K562 (cell line): ENCODE measurements around the gene TRIM38. TPM values are rescaled to one million over a fixed set of nuclear protein-coding genes. Genes with fewer than 3 reads are reported as not detected.
A peak's percentile ranks its signal among the peaks of the same experiment; 100 is the strongest.

Experiments used
- COPS2 ChIP-seq: fragments of 450-650 bp; conservative IDR thresholded peaks from 2 replicates; pipeline ENCODE4 v1.6.1; 2016; ENCODE audit warnings: mild to moderate bottlenecking, moderate library complexity
- ESRRB ChIP-seq: fragments of 250-450 bp; sonication (Bioruptor Pico); IDR thresholded peaks from 2 replicates; pipeline ENCODE4 v1.5.0; 2020; ENCODE audit warnings: mild to moderate bottlenecking, moderate library complexity, borderline replicate concordance
- EWSR1 ChIP-seq: fragments of 450-650 bp; IDR thresholded peaks from 2 replicates; pipeline ENCODE4 v1.6.1; 2018; ENCODE audit warnings: borderline replicate concordance, mild to moderate bottlenecking, low read depth, moderate library complexity; ENCODE audit not compliant: partially characterized antibody
- FOSL1 ChIP-seq: fragments of 200-800 bp; sonication (Bioruptor generic); conservative IDR thresholded peaks from 2 replicates; pipeline ENCODE4 v1.6.1; 2016; ENCODE audit warnings: missing genetic modification characterization, missing compliant biosample characterization
- MAZ ChIP-seq, 2 experiments: fragments of 450-650 bp in 1 of 2; sonication (generic) in 1 of 2; formaldehyde crosslinking; IDR thresholded peaks in 1 of 2; conservative IDR thresholded peaks in 1 of 2; 2 replicates each; pipeline versions ENCODE4 v1.4.0 to v1.5.0; 2020; ENCODE audit warnings: mild to moderate bottlenecking in 1 of 2, missing genetic modification reagents in 1 of 2
- MCM7 ChIP-seq, 2 experiments: fragments of 450-650 bp; IDR thresholded peaks; 2 replicates each; pipeline ENCODE4 v1.6.1; 2016 to 2018
- MIER1 ChIP-seq: fragments of 450-650 bp; IDR thresholded peaks from 2 replicates; pipeline ENCODE4 v1.6.1; 2016; ENCODE audit warnings: antibody characterized with exemption, mild to moderate bottlenecking, low read depth
- NCOR1 ChIP-seq: fragments of 450-650 bp; IDR thresholded peaks from 2 replicates; pipeline ENCODE4 v1.6.1; 2016; ENCODE audit warnings: mild to moderate bottlenecking, moderate library complexity
- NELFE ChIP-seq: IDR thresholded peaks from 2 replicates; pipeline ENCODE4 v1.6.1; 2011; ENCODE audit warnings: mild to moderate bottlenecking; ENCODE audit not compliant: insufficient read depth, insufficient read length
- POLR2G ChIP-seq: fragments of 200-400 bp; formaldehyde crosslinking; IDR thresholded peaks from 2 replicates; pipeline ENCODE4 v1.6.1; 2017; ENCODE audit warnings: low read depth, mild to moderate bottlenecking, antibody characterized with exemption, low read length, moderate library complexity
- SMARCC2 ChIP-seq: fragments of 450-650 bp; IDR thresholded peaks from 2 replicates; pipeline ENCODE4 v1.6.1; 2017; ENCODE audit warnings: antibody characterized with exemption, moderate library complexity, mild to moderate bottlenecking, low read depth
- TAF7 ChIP-seq: fragments of 450-650 bp; IDR thresholded peaks from 2 replicates; pipeline ENCODE4 v1.6.1; 2016; ENCODE audit warnings: missing genetic modification characterization, missing compliant biosample characterization
- TAF9B ChIP-seq: fragments of 450-650 bp; IDR thresholded peaks from 2 replicates; pipeline ENCODE4 v1.6.1; 2018; ENCODE audit warnings: mild to moderate bottlenecking; ENCODE audit not compliant: partially characterized antibody
- TCF3 ChIP-seq: sonication (generic); formaldehyde crosslinking; IDR thresholded peaks from 2 replicates; pipeline ENCODE4 v1.4.0; 2020; ENCODE audit warnings: mild to moderate bottlenecking, missing genetic modification reagents
- ZNF175 ChIP-seq: fragments of 200-800 bp; sonication (Bioruptor generic); IDR thresholded peaks from 2 replicates; pipeline ENCODE4 v1.6.1; 2016; ENCODE audit warnings: low read depth, mild to moderate bottlenecking, missing genetic modification characterization, missing compliant biosample characterization
- polyA plus RNA-seq, 8 experiments: library from polyadenylated mRNA; depleted of rRNA in 4 of 8; stranded (reverse) in 5 of 8; unstranded in 3 of 8; fragments of >200 nt; fragmentation: Nextera tagmentation in 2 of 8; fragmentation: Illumina TruSeq in 1 of 8; extraction: Ambion mirVana in 2 of 8; extraction: Trizol in 1 of 8; gene quantifications; 2 replicates each; pipeline versions ENCODE4 v1.2.1 to v1.2.3, GENCODE V29; 2011 to 2014; ENCODE audit warnings: inconsistent platforms in 1 of 8, missing spikeins in 1 of 8
- total RNA-seq, 7 experiments: library from RNA; depleted of rRNA in 6 of 7; stranded (reverse); fragments of >200 nt in 6 of 7; fragmentation: Illumina TruSeq in 2 of 7; extraction: Trizol in 2 of 7; gene quantifications; 2 replicates each; pipeline versions ENCODE4 v1.2.1 to v1.2.3, GENCODE V29; 2011 to 2021; ENCODE audit warnings: low replicate concordance in 1 of 7
- TF ChIP-seq, protein P1 (sequence below): fragments of 450-650 bp; formaldehyde crosslinking; conservative IDR thresholded peaks from 2 replicates; pipeline ENCODE4 v1.4.0; 2022; ENCODE audit warnings: mild to moderate bottlenecking, missing genetic modification characterization
- TF ChIP-seq, protein P2 (sequence below): sonication (generic); formaldehyde crosslinking; IDR thresholded peaks from 2 replicates; pipeline ENCODE4 v1.8.1; 2023; ENCODE audit warnings: mild to moderate bottlenecking, missing genetic modification reagents
- TF ChIP-seq, protein P3 (sequence below): sonication (generic); formaldehyde crosslinking; IDR thresholded peaks from 2 replicates; pipeline ENCODE4 v1.5.0; 2020; ENCODE audit warnings: missing genetic modification reagents
- TF ChIP-seq, protein P4 (sequence below): sonication (generic); formaldehyde crosslinking; IDR thresholded peaks from 2 replicates; pipeline ENCODE4 v1.8.1; 2023; ENCODE audit warnings: missing genetic modification reagents, mild to moderate bottlenecking, borderline replicate concordance

TRIM38 gene
- total and polyA plus RNA-seq, 9 of the 15 experiments (the other 6 are each of a cell fraction or from before 2014, with no cell fraction given) = 1.7 to 6.7 (median 6.3) TPM

DNA sequence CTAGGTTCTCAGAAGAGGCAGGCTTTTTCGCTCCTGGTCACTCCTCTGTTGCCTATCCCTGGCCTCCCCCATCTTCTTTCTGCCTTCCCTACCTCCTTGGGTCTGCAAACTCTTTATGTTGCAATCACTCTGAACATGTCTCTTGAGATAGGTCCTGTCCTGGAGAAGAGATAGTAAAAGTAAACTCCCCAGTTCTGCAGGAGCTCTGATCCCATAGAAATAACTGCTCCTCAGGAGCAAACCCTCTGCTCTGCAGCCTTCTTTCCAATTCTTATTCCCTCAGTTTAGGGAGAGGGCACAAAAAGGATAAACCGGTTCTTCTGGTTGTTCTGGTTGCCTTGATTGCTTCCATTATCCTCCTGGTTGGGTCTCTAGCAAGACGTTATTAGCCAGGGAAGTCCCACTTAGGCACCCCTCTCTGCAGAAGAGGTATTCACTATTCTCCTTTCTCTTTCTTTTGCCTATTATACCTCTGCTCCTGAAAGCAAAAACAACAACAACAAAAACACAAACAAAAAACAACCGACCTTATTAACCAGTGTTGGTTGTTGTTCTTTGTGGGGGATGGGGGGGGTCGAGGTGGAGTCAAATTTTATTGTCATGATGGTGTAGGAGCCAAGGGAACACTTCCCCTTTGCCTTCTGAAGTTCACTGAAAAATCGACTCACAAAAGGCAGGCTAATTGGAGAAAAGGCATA lies 973 bp downstream of the TRIM38 start (continued):
- TF ChIP-seq, protein P1, sequence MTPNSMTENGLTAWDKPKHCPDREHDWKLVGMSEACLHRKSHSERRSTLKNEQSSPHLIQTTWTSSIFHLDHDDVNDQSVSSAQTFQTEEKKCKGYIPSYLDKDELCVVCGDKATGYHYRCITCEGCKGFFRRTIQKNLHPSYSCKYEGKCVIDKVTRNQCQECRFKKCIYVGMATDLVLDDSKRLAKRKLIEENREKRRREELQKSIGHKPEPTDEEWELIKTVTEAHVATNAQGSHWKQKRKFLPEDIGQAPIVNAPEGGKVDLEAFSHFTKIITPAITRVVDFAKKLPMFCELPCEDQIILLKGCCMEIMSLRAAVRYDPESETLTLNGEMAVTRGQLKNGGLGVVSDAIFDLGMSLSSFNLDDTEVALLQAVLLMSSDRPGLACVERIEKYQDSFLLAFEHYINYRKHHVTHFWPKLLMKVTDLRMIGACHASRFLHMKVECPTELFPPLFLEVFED = no peak
- peak; percentile 47 for TF ChIP-seq TCF3 (CRISPR knock-in tag)
- peak; percentile 14; the same call in 1 of the 2 replicates for TF ChIP-seq ZNF175
- TF ChIP-seq MIER1 = no peak
- TF ChIP-seq ESRRB (CRISPR knock-in tag) = no peak
- TF ChIP-seq NCOR1 = 0 out of 2 replicates have a peak, but pooled peaks have one; percentile 23
- TF ChIP-seq, protein P2, sequence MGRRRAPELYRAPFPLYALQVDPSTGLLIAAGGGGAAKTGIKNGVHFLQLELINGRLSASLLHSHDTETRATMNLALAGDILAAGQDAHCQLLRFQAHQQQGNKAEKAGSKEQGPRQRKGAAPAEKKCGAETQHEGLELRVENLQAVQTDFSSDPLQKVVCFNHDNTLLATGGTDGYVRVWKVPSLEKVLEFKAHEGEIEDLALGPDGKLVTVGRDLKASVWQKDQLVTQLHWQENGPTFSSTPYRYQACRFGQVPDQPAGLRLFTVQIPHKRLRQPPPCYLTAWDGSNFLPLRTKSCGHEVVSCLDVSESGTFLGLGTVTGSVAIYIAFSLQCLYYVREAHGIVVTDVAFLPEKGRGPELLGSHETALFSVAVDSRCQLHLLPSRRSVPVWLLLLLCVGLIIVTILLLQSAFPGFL (CRISPR knock-in tag) = no peak
- peak in 1 of 2 experiments; percentile 47; a peak in 1 of 4 replicates for TF ChIP-seq MAZ (CRISPR knock-in tag; conservative IDR thresholded peaks at IDR 0.05 in 1 of 2, IDR thresholded peaks at IDR 0.05 in 1 of 2)
- TF ChIP-seq, protein P3, sequence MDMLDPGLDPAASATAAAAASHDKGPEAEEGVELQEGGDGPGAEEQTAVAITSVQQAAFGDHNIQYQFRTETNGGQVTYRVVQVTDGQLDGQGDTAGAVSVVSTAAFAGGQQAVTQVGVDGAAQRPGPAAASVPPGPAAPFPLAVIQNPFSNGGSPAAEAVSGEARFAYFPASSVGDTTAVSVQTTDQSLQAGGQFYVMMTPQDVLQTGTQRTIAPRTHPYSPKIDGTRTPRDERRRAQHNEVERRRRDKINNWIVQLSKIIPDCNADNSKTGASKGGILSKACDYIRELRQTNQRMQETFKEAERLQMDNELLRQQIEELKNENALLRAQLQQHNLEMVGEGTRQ (CRISPR knock-in tag) = no peak
- TF ChIP-seq SMARCC2 = no peak
- no peak for TF ChIP-seq COPS2
- no peak for TF ChIP-seq POLR2G
- TF ChIP-seq EWSR1 = no peak
- no peak for TF ChIP-seq TAF7 (tag)
- no peak for TF ChIP-seq NELFE
- no peak for TF ChIP-seq TAF9B
- TF ChIP-seq MCM7 (IDR thresholded peaks at IDR 0.05) = no peak
- TF ChIP-seq, protein P4, sequence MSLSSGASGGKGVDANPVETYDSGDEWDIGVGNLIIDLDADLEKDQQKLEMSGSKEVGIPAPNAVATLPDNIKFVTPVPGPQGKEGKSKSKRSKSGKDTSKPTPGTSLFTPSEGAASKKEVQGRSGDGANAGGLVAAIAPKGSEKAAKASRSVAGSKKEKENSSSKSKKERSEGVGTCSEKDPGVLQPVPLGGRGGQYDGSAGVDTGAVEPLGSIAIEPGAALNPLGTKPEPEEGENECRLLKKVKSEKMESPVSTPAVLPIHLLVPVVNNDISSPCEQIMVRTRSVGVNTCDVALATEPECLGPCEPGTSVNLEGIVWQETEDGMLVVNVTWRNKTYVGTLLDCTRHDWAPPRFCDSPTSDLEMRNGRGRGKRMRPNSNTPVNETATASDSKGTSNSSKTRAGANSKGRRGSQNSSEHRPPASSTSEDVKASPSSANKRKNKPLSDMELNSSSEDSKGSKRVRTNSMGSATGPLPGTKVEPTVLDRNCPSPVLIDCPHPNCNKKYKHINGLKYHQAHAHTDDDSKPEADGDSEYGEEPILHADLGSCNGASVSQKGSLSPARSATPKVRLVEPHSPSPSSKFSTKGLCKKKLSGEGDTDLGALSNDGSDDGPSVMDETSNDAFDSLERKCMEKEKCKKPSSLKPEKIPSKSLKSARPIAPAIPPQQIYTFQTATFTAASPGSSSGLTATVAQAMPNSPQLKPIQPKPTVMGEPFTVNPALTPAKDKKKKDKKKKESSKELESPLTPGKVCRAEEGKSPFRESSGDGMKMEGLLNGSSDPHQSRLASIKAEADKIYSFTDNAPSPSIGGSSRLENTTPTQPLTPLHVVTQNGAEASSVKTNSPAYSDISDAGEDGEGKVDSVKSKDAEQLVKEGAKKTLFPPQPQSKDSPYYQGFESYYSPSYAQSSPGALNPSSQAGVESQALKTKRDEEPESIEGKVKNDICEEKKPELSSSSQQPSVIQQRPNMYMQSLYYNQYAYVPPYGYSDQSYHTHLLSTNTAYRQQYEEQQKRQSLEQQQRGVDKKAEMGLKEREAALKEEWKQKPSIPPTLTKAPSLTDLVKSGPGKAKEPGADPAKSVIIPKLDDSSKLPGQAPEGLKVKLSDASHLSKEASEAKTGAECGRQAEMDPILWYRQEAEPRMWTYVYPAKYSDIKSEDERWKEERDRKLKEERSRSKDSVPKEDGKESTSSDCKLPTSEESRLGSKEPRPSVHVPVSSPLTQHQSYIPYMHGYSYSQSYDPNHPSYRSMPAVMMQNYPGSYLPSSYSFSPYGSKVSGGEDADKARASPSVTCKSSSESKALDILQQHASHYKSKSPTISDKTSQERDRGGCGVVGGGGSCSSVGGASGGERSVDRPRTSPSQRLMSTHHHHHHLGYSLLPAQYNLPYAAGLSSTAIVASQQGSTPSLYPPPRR (CRISPR knock-in tag) = no peak
- TF ChIP-seq FOSL1 (tag) = no peak
